HG03521 (cell line): ENCODE results near the gene ZBTB7C.

ENCODE experiments used
- ATAC-seq: cut with Tn5 transposase; IDR thresholded peaks from one replicate; pipeline ENCODE4 v1.9.1; 2021; ENCODE audit warnings: mild to moderate bottlenecking, moderate library complexity; ENCODE audit not compliant: unreplicated experiment

The ZBTB7C gene

DNA sequence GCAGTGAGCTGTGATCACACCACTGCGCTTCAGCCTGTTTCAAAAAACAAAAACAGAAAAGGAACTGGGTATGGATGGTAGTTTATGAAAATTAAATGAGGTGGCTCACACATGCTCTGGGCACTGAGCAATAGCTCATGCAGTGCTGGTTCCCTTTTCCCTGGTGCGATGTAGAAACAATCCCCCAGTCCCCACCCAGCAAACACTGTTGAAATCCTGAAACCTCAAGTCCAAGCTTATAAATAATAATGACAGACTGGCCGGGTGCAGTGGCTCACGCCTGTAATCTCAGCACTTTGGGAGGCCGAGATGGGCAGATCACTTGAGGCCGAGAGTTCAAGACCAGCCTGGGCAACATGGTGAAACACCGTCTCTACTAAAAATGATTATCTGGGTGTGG lies 423.3 kb downstream of the ZBTB7C start:
- no peak for ATAC-seq

DNA sequence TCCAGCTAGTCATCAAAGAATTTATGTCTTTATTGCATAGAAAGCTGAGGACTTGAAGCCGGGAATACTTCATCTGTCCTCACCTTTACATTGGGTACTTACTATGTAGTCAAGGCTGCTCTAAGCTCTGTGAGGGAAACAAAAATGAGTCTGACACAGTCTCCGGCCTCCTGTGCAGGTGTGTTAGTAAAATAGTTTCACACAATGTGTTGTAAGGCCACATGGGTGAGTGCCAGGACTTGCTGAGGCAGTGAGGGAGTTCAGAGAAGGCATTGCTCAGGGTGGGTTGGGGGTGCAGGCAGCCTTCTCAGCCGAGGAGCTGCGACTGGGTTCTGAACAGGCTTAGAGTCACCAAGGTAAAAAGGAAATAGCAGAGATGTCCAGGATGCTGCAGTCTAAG lies 424.2 kb downstream of the ZBTB7C start:
- ATAC-seq: no peak

DNA sequence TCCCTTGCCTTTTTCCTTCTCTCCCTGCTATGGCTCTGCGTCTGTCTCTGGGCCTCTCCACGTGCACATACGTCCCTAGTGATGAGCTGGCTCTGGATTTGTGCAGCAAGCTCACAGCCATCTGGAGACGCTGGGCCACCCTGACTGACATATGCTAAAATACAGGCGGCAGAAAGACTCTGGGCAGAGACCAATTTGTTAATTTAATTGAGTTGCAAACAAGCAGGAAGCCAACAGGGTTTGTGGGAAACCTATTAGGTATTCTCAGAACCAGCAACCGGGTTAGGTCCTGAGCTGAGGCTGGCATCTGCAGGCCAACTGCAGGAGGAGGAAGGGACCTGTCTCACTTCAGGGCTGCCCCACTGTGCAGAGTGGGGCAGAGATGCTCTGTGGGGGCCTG lies 425.2 kb downstream of the ZBTB7C start:
- ATAC-seq: no peak

DNA sequence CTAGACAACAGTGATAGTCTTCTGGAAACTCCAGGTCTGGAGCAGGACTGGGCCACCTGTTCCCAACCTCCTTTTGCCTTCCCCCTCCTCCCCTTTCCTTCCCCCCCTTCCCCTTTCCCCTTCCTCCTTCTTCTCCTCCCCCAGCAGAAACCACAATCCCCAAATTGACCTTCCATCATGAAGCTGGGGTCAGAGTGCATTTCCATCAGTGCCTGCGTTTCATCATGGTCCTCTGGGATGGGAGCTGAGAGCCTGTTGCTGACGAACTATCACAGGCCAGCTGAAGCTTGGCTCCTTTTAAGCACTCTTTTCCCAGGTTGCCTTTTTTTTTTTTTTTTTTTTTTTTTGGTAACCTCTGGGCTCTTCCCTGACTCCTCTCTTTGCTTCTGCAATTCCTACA lies 426.1 kb downstream of the ZBTB7C start:
- no peak for ATAC-seq

DNA sequence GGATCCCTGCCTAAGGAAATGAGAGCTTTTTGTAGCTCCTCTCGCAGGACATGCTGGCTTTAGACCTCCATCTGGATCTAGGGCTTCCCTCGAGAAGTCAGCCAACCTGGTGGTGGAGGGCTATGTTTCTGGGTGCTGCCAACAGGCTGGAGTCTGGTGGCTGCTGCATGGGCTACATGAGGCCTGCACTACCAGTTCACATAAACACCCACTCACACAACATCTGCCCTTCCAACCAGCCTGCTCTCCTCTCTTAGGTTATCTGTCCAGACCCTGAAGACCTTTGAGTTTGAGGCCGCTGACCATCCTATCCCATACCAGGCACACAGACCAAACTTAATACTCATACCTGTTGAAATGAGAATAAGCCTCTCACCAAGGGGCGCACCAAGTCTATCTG lies 427.4 kb downstream of the ZBTB7C start:
- ATAC-seq: no peak

DNA sequence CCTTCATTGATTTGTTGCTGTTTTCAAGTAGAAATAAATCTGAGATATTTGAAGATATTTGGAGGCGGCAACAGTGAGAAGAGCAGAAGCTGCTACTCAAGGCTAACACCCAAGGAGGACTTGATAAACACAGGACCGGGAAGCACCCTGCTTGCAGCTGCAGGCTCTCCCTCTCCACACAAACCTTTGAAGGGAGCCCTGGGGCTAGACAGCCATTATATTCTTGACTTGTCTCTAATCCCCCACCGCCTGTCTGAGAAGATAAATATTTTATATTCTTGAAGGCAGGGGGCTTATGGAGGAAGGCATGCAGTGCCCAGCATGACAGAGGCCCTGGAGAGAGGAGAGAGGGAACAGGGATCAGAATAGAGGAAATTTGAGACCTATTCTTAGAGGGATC lies 427.9 kb downstream of the ZBTB7C start:
- no peak for ATAC-seq

DNA sequence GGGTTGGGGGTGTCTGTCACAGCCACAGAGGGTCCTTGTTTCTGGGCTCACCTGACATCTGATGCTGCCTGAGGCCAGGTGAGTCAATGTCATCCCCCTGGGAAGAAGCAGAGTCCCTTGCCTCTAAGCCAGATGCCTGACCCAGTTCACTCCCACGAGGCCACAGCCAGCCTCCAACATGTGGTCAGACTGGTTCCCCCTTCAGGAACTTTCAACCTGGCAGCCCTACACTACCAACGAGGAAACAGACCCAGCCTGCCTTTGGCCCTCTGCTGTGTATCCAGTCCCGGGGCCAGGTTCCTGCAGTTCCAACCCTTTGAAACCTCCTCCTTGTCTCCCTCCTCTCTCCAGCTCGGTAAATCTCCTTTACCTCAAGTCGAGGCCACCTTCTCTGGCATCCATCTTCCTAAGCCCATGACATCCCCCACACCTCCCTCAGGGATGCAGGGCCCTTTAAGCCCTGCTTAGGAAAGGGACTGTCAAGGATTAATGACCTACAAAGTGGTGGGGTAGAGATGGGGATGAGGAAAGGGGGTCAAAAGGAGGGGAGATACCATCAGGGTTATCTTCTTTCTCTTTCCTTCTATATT lies 429.5 kb downstream of the ZBTB7C start:
- ATAC-seq: no peak

DNA sequence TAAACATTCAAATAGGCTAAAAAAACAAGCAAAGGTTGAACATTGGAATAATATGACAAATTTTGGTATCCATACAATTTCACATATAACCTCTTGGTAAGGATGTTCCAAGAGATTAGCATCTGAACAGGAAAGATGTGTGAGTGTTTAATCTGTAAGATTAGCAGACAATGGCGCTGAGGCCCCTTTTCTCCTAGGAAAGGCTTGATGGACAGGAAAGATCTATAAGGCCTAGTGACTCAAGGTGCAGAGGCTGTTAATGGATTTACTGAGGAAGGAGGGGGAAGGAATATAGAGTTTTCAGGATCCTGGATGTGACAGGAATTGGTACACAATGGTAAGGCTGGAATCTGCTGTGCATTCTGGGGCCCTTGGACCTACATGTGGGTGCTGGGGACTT lies 430.6 kb downstream of the ZBTB7C start:
- no peak for ATAC-seq

DNA sequence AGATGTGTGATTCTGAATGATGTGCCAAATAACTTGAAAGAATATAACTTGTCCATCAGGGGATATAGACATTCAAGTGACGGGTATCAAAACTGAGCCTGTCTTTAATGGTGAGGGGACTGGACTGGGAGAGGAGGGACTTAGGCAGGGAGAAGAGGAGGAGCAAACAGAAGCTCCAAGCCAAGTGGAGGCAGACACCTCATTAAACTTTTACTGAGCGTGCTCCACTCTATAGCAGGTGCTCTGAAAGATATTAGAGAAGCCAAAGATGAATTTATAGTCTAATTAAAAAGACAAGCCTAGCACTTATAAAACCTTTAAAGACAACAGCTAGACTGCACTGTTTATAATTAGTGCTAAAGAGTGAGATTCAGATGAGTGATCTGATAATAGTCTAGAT lies 431.0 kb downstream of the ZBTB7C start:
- ATAC-seq: no peak
